K562 treated with DMSO at 1 percent for 12 hours (cell line): ENCODE results near the gene PHACTR2. TPM values are rescaled to one million over a fixed set of nuclear protein-coding genes. Genes with fewer than 3 reads are reported as not detected.

ENCODE experiments used
- total RNA-seq: library from RNA; unstranded; fragments of 300-600 nt; gene quantifications from 2 replicates; pipeline ENCODE4 v1.2.3, GENCODE V29; 2022; ENCODE audit not compliant: insufficient read depth

PHACTR2 gene
- total RNA-seq = 2.8 and 19.5 TPM in 2 replicates

DNA sequence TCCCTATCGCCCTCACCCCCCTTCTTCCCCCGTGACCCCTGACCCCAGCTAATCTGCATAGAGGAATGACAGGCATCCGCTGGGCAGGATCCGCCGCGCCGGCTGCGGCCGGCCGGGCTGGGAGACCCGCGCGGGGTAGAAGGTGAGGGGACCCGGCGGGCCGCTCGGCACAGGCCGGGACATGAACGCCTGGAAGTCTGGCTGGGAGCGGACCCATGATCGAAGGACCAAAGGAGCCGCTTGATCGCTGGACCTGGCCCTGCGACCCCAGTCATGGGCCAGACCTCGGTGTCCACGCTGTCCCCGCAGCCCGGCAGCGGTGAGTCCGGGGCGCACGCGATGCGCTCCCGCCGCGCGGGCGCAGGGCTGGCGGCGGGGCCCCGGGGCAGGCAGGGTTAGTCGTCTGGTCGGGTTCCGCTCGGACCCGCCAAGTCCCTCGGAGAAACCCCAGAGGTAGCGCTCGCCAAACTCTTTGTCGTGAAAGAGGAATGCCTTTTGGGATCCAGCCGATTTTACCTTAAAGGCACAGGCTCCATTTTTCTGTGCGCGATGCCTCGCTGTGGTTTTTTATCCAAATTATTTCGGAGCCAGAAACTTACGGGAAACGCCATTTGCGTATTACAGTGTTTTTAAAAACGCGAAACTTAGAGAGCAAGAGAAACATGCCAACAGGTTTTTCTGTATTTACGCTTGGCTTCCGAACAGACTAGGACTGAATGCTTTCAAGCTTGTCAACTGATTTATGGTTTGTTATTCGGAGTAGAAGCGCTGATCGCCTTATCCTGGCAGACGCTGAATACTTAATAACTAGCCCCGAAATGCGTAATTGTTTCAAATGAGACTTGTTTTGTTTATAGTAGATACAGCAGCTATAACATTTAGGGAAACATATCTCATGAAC lies at the start of gene PHACTR2:
Gene PHACTR2, plus strand, starts transcription at position 75 of the 901 bp plus-strand sequence. Its CDS starts 199 bp downstream, at position 274.

DNA sequence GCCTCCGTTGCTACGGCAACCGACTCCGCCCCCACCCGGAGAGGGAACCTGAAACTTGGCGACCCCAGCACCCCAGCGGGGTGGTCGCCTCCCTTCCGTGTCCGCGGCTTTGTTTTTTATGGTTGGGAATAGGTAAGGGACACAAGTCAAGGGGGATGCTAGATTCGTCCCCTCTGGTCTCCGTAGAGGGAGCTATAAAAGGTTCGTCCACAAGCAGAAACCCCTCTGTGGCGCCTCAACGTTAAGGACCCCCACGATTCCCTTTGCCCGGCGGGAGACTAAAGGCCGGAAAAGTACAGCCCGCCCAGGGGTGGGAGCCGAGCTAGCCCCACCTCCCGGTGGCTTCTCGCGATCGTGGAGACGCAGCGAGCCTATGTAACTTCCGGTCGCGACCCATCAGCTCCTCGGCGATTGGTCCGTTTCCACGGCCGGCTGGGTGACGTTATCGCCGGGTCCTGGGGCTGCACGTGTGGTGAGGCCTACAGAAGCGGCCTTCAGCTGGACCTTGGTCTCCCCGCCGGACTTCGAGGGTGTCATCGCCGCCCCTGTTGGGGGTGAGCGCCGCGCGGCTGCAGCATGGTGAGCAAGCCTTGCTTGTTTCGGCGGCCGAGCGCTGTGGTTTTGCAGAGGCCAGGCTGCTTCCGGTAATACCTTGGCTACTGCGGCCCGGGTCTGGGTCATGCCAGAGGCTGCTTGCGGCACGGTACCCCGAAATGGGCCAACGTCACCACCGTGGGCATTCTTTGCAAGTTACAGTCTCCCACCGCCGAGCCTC lies 165.3 kb downstream of the PHACTR2 start, which contains the start of gene LTV1:
Gene LTV1, plus strand, starts transcription at position 437 of the 775 bp plus-strand sequence. Its CDS starts 140 bp downstream, at position 577.

DNA sequence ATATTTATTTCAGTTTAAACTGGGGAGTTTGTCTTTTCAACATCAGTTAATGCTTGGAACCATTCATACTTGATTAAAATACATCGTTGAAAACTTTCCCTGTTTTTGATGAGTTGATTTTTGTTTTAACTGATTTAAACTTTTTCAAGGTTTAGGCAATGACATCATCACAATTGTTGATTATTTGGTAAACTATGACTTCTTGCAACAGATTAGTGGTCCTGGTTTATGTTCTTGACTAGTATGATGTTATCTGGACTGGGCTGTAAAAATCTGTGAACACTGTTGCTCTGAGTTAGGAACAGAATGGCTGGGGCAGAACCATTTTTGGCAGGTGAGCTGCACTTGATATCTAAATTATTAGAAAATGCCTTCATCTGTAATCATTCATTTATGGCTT lies 186.5 kb downstream of the PHACTR2 start, which contains the start of gene ZC2HC1B:
Gene ZC2HC1B, plus strand, starts transcription at position 241 of the 400 bp plus-strand sequence. Its CDS starts 66 bp downstream, at position 307.

Other genes starting within 250 kb of the PHACTR2 start
- gene ADAT2, start 227.3 kb upstream of the PHACTR2 start, total RNA-seq = 2.6 and 7.8 TPM in 2 replicates
- gene PEX3, start 227.2 kb upstream of the PHACTR2 start, total RNA-seq = 11.6 and 18.5 TPM in 2 replicates
- gene FUCA2, start 166.2 kb upstream of the PHACTR2 start, total RNA-seq = 42.9 and 77.3 TPM in 2 replicates
- gene LTV1, start 165.4 kb downstream of the PHACTR2 start, total RNA-seq = 14.2 and 24.4 TPM in 2 replicates
- not detected in 2 replicates for gene ZC2HC1B, start 186.5 kb downstream of the PHACTR2 start, total RNA-seq